HepG2 (cell line): ENCODE data around the gene CA11. TPM values are rescaled to one million over a fixed set of nuclear protein-coding genes. Genes with fewer than 3 reads are reported as not detected.

ENCODE experiments used
- CTCF ChIP-seq: sonication (generic); formaldehyde crosslinking; IDR thresholded peaks from 2 replicates; pipeline ENCODE4 v1.5.0; 2020; ENCODE audit warnings: mild to moderate bottlenecking, missing genetic modification reagents, moderate library complexity
- HNRNPH1 ChIP-seq: fragments of 200-400 bp; formaldehyde crosslinking; optimal IDR thresholded peaks from 2 replicates; pipeline ENCODE3; 2017; ENCODE audit warnings: mild to moderate bottlenecking, low read depth, low read length
- JARID2 ChIP-seq: sonication (generic); formaldehyde crosslinking; IDR thresholded peaks from 2 replicates; pipeline ENCODE4 v1.8.1; 2023; ENCODE audit warnings: missing genetic modification reagents, inconsistent platforms; ENCODE audit not compliant: insufficient replicate concordance
- JUND ChIP-seq: sonication (generic); formaldehyde crosslinking; IDR thresholded peaks from 2 replicates; pipeline ENCODE4 v1.8.0; 2022; ENCODE audit warnings: mild to moderate bottlenecking, missing genetic modification reagents
- NFE2L2 ChIP-seq: fragments of 150-350 bp; IDR thresholded peaks from 2 replicates; pipeline ENCODE4 v1.6.1; 2014; ENCODE audit warnings: low read length
- SNAPC4 ChIP-seq: sonication (generic); formaldehyde crosslinking; IDR thresholded peaks from 2 replicates; pipeline ENCODE4 v1.4.0; 2020; ENCODE audit warnings: mild to moderate bottlenecking, missing genetic modification reagents
- SOX13 ChIP-seq, 3 experiments: fragments of 450-650 bp in 1 of 3; sonication (generic) in 1 of 3; formaldehyde crosslinking in 1 of 3; IDR thresholded peaks in 2 of 3; conservative IDR thresholded peaks in 1 of 3; 2 replicates each; pipeline versions ENCODE4 v1.5.0 to v1.6.1; 2016 to 2020; ENCODE audit warnings: antibody characterized with exemption in 1 of 3, mild to moderate bottlenecking in 1 of 3, missing compliant biosample characterization in 1 of 3, missing genetic modification reagents in 1 of 3, moderate library complexity in 1 of 3
- SPEN ChIP-seq: sonication (generic); formaldehyde crosslinking; IDR thresholded peaks from 2 replicates; pipeline ENCODE4 v1.5.1; 2020; ENCODE audit warnings: low read depth, mild to moderate bottlenecking, missing genetic modification reagents
- STAT6 ChIP-seq: sonication (generic); formaldehyde crosslinking; IDR thresholded peaks from 2 replicates; pipeline ENCODE4 v1.4.0; 2020; ENCODE audit warnings: missing genetic modification reagents, mild to moderate bottlenecking, borderline replicate concordance
- THRA ChIP-seq: sonication (generic); formaldehyde crosslinking; IDR thresholded peaks from 2 replicates; pipeline ENCODE4 v1.4.0; 2020; ENCODE audit warnings: missing genetic modification reagents, borderline replicate concordance
- TRAFD1 ChIP-seq: sonication (generic); formaldehyde crosslinking; IDR thresholded peaks from 2 replicates; pipeline ENCODE4 v1.5.1; 2020; ENCODE audit warnings: missing genetic modification reagents, mild to moderate bottlenecking, borderline replicate concordance
- XRCC5 ChIP-seq: fragments of 200-400 bp; formaldehyde crosslinking; optimal IDR thresholded peaks from 2 replicates; pipeline ENCODE3; 2017; ENCODE audit warnings: mild to moderate bottlenecking, low read length
- ZFP62 ChIP-seq: sonication (generic); formaldehyde crosslinking; IDR thresholded peaks from 2 replicates; pipeline ENCODE4 v1.4.0; 2020; ENCODE audit warnings: missing genetic modification reagents
- ZNF292 ChIP-seq: sonication (generic); formaldehyde crosslinking; IDR thresholded peaks from 2 replicates; pipeline ENCODE4 v1.8.1; 2022; ENCODE audit warnings: mild to moderate bottlenecking, low read depth, missing genetic modification reagents, borderline replicate concordance
- polyA plus RNA-seq, 8 experiments: library from polyadenylated mRNA; depleted of rRNA in 3 of 8; stranded (reverse) in 7 of 8; unstranded in 1 of 8; fragments of >200 nt; fragmentation: Illumina TruSeq in 4 of 8; extraction: Trizol in 4 of 8; gene quantifications; 2 replicates each; pipeline versions ENCODE4 v1.2.1 to v1.2.3, GENCODE V29; 2011 to 2016; ENCODE audit warnings: low read depth in 4 of 8, missing spikeins in 1 of 8, mixed read lengths in 1 of 8; ENCODE audit not compliant: insufficient read depth in 1 of 8
- total RNA-seq, 5 experiments: library from RNA; depleted of rRNA; stranded (reverse); fragments of >200 nt; fragmentation: Illumina TruSeq; extraction: Trizol; gene quantifications; 2 replicates each; pipeline ENCODE4 v1.2.3, GENCODE V29; 2016; ENCODE audit warnings: low read depth in 1 of 5

CA11 gene
- total and polyA plus RNA-seq, 2 of the 13 experiments (the other 11 are each of a cell fraction or from before 2014, with no cell fraction given) = 0.41 to 0.58 TPM

GRCh38 chr19:48614436-48615230 lies 31.4 kb downstream of the CA11 start, which contains the start of gene FAM83E (continued):
- TF ChIP-seq SNAPC4 (CRISPR knock-in tag) (no peak), CTCF (CRISPR knock-in tag) (no peak), STAT6 (CRISPR knock-in tag) (no peak), SPEN (CRISPR knock-in tag) (no peak), ZFP62 (CRISPR knock-in tag) (no peak), XRCC5 (no peak), JUND (CRISPR knock-in tag) (no peak), ZNF292 (CRISPR knock-in tag) (no peak), SOX13 (IDR thresholded peaks at IDR 0.05) (no peak), SOX13 (CRISPR knock-in tag; conservative IDR thresholded peaks at IDR 0.05 in 1 of 2, IDR thresholded peaks at IDR 0.05 in 1 of 2) (0 out of 4 replicates have a peak, but pooled peaks of 1 of the 2 experiments have one; percentile 59), TRAFD1 (CRISPR knock-in tag) (no peak), JARID2 (no peak), THRA (CRISPR knock-in tag) (no peak), NFE2L2 (no peak), HNRNPH1 (peak; percentile 9)
